ENCODE measurements around the gene SNTN.

SNTN gene

GRCh38 chr3:63652066-63652725, at the start of gene SNTN:
TSS of gene SNTN (plus strand) at chr3:63652675. CDS start at chr3:63652688, 13 bp downstream.
- DNase-seq (ENCODE audit: low read depth) = no peak
- TF ChIP-seq CTCF (IDR thresholded peaks at IDR 0.05; ENCODE audit: low read length, missing control alignments) = no peak

GRCh38 chr3:63607716-63608115, 44.8 kb upstream of the SNTN start:
- TF ChIP-seq CTCF (IDR thresholded peaks at IDR 0.05; ENCODE audit: low read length, missing control alignments) = no peak
- no peak overlapping the region for H3K4me3 ChIP-seq (replicated peaks; ENCODE audit: low read depth, low read length)
- DNase-seq (ENCODE audit: low read depth) = no peak

More at GRCh38 chr3:63652066-63652725, at the start of gene SNTN:
- no peak within 1 kb of the TSS for H3K4me3 ChIP-seq (replicated peaks; ENCODE audit: low read depth, low read length)

GRCh38 chr3:63609408-63609807, 43.1 kb upstream of the SNTN start:
- DNase-seq (ENCODE audit: low read depth) = no peak
- no peak overlapping the region for H3K4me3 ChIP-seq (replicated peaks; ENCODE audit: low read depth, low read length)
- TF ChIP-seq CTCF (IDR thresholded peaks at IDR 0.05; ENCODE audit: low read length, missing control alignments) = no peak

- no peak overlapping the region for H3K4me3 ChIP-seq (replicated peaks; ENCODE audit: low read depth, low read length)
- no peak for TF ChIP-seq CTCF (IDR thresholded peaks at IDR 0.05; ENCODE audit: low read length, missing control alignments)
- no peak for DNase-seq (ENCODE audit: low read depth)
Measured at GRCh38 chr3:63609834-63610233, 42.6 kb upstream of the SNTN start.

- H3K4me3 ChIP-seq (replicated peaks; ENCODE audit: low read depth, low read length) = no peak overlapping the region
- no peak for TF ChIP-seq CTCF (IDR thresholded peaks at IDR 0.05; ENCODE audit: low read length, missing control alignments)
- no peak for DNase-seq (ENCODE audit: low read depth)
Measured at GRCh38 chr3:63611382-63611781, 41.1 kb upstream of the SNTN start.

GRCh38 chr3:63613561-63613960, 38.9 kb upstream of the SNTN start:
- TF ChIP-seq CTCF (IDR thresholded peaks at IDR 0.05; ENCODE audit: low read length, missing control alignments) = no peak
- no peak for DNase-seq (ENCODE audit: low read depth)

GRCh38 chr3:63617391-63617790, 35.1 kb upstream of the SNTN start:
- TF ChIP-seq CTCF (IDR thresholded peaks at IDR 0.05; ENCODE audit: low read length, missing control alignments) = no peak
- H3K4me3 ChIP-seq (replicated peaks; ENCODE audit: low read depth, low read length) = no peak overlapping the region
- DNase-seq (ENCODE audit: low read depth) = no peak

More at GRCh38 chr3:63613561-63613960, 38.9 kb upstream of the SNTN start:
- H3K4me3 ChIP-seq (replicated peaks; ENCODE audit: low read depth, low read length) = no peak overlapping the region

All from fibroblast of pulmonary artery (primary cell).